ENCODE data around the gene CTNND1. TPM values are rescaled to one million over a fixed set of nuclear protein-coding genes. Genes with fewer than 3 reads are reported as not detected.

Gene CTNND1
- total and polyA plus RNA-seq, 2 of the 4 experiments (the other 2 are of a cell fraction) = 88.5 to 229 TPM

DNA sequence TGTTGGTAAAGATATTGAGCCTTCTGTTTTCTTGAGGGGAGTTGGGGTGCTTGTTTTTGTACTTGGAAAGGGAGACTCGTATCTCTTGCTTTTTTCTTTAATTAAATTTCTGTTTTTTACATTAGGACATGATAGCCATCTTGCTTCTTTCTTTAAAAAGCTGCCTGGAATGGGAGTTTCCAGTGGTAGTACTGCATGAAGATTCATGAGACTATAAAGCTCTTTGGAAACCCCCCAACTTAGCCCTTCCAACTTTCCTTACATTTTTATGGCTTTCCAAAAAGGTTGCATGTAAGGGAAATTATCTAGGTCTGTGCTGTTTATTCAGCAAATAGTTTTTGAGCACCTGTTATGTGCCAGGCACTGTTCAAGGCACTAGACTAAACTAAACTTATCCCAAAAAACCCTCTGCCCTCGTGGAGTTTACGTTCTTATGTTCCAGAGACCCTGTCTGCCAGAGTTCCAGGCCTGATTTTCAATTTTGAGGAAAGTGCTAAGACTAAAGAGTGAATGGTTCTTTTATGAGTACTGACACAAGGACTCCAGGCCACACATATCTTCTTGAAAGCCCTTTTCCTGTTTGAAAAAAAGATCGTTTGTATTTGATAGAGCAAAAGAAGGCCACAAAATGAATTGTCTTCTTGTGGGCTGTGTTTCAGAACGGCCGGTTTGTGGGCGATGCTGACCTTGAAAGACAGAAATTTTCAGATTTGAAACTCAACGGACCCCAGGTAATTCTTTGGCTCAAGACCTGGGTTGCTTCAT is 31.9 kb downstream of the CTNND1 start:
- peaks cover 41% of the 10 kb centered on the region for H3K36me3 ChIP-seq (ENCODE audit: control insufficient read depth, insufficient read depth, low read length)
- no peaks in the 10 kb centered on the region for H3K27me3 ChIP-seq (ENCODE audit: control insufficient read depth, insufficient read depth, low read length)
- no peak for ATAC-seq (ENCODE audit: low read depth)
- in situ Hi-C loops (cut with MboI; ENCODE audit: low sequenced_read_pairs) (no loop called here), dilution Hi-C loops (cut with HindIII; ENCODE audit: low sequenced_read_pairs, unreplicated experiment) (no loop called here), intact Hi-C loops (cut with micrococcal nuclease) (no loop called here)
- H3K4ac ChIP-seq (ENCODE audit: low read depth, low read length) = no peak overlapping the region
- TF ChIP-seq MAZ (IDR thresholded peaks at IDR 0.05; ENCODE audit: borderline replicate concordance, low read depth, low read length) (no peak), CHD1 (IDR thresholded peaks at IDR 0.05; ENCODE audit: low read depth, low read length) (no peak), CEBPB (IDR thresholded peaks at IDR 0.05; ENCODE audit: low read depth, low read length) (no peak), RFX5 (IDR thresholded peaks at IDR 0.05; ENCODE audit: low read depth, low read length) (no peak), POLR2A (IDR thresholded peaks at IDR 0.05; ENCODE audit: low read depth, low read length) (no peak), RCOR1 (IDR thresholded peaks at IDR 0.05; ENCODE audit: insufficient replicate concordance, low read length) (no peak), RAD21 (IDR thresholded peaks at IDR 0.05; ENCODE audit: low read length) (no peak), FOS (IDR thresholded peaks at IDR 0.05; ENCODE audit: low read depth, low read length) (no peak), CTCF (conservative IDR thresholded peaks at IDR 0.05; ENCODE audit: low read depth, low read length) (no peak), MXI1 (IDR thresholded peaks at IDR 0.05; ENCODE audit: borderline replicate concordance, low read depth, low read length) (no peak), BHLHE40 (IDR thresholded peaks at IDR 0.05; ENCODE audit: low read depth, low read length) (no peak), MAFK (IDR thresholded peaks at IDR 0.05; ENCODE audit: low read depth, low read length) (no peak), NFE2L2 (IDR thresholded peaks at IDR 0.05; ENCODE audit: low read depth, low read length) (no peak), SMC3 (IDR thresholded peaks at IDR 0.05; ENCODE audit: low read depth, low read length) (no peak)
- TF ChIP-seq, protein P1, sequence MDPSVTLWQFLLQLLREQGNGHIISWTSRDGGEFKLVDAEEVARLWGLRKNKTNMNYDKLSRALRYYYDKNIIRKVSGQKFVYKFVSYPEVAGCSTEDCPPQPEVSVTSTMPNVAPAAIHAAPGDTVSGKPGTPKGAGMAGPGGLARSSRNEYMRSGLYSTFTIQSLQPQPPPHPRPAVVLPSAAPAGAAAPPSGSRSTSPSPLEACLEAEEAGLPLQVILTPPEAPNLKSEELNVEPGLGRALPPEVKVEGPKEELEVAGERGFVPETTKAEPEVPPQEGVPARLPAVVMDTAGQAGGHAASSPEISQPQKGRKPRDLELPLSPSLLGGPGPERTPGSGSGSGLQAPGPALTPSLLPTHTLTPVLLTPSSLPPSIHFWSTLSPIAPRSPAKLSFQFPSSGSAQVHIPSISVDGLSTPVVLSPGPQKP (IDR thresholded peaks at IDR 0.05; ENCODE audit: borderline replicate concordance, low read depth, low read length) = no peak
- TF ChIP-seq, protein P2, sequence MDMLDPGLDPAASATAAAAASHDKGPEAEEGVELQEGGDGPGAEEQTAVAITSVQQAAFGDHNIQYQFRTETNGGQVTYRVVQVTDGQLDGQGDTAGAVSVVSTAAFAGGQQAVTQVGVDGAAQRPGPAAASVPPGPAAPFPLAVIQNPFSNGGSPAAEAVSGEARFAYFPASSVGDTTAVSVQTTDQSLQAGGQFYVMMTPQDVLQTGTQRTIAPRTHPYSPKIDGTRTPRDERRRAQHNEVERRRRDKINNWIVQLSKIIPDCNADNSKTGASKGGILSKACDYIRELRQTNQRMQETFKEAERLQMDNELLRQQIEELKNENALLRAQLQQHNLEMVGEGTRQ (IDR thresholded peaks at IDR 0.05; ENCODE audit: low read depth, low read length) = no peak
- H3K9ac ChIP-seq (ENCODE audit: low read depth, low read length) = no peak overlapping the region
- CTCF ChIA-PET = no interaction called here
- H3K18ac ChIP-seq (ENCODE audit: low read depth, low read length) = no peak overlapping the region
- no peak overlapping the region for H3K56ac ChIP-seq (ENCODE audit: extremely low read depth, insufficient read depth, low read length)
- no peak overlapping the region for H4K5ac ChIP-seq (ENCODE audit: low read depth, low read length)
- H3K23ac ChIP-seq (ENCODE audit: low read depth, low read length) = no peak overlapping the region
- DNase-seq = no peak
- no peak overlapping the region for H3K27ac ChIP-seq (ENCODE audit: insufficient read depth, low read length)
- TSS peak; percentile 1 for BruUV-seq (replicated peaks)
- H3K79me1 ChIP-seq (ENCODE audit: low read depth in 1 of 2, low read length in 2 of 2) = peaks cover 23 to 63% of the 10 kb centered on the region in 2 experiments; a peak in 3 of 4 replicates
- H3K14ac ChIP-seq (replicated peaks; ENCODE audit: low read depth, low read length) = no peak overlapping the region
- H3K4me2 ChIP-seq (ENCODE audit: low read depth, low read length) = no peak overlapping the region
- POLR2A ChIA-PET (ENCODE audit: unreplicated experiment) = no interaction called here
- H2BK5ac ChIP-seq (ENCODE audit: low read depth, low read length, poor library complexity, severe bottlenecking) = no peak overlapping the region
- H2AFZ ChIP-seq (replicated peaks; ENCODE audit: low read length, poor library complexity) = no peak overlapping the region
- H2BK20ac ChIP-seq (ENCODE audit: low read depth, low read length) = no peak overlapping the region
- no peak overlapping the region for H3K4me3 ChIP-seq (ENCODE audit: insufficient read depth, low read depth, low read length)
- H4K91ac ChIP-seq (ENCODE audit: insufficient read depth, low read depth, low read length) = no peak overlapping the region
- peaks cover 68% of the 10 kb centered on the region for H4K20me1 ChIP-seq (ENCODE audit: insufficient read depth, low read length)
- H3K9me3 ChIP-seq (ENCODE audit: control insufficient read depth, insufficient read depth, low read length) = no peaks in the 10 kb centered on the region
- H3K9me1 ChIP-seq (ENCODE audit: insufficient read depth, low read length) = peaks cover 15% of the 10 kb centered on the region
- H2BK120ac ChIP-seq (ENCODE audit: low read depth, low read length) = no peak overlapping the region
- no peak overlapping the region for H2AK9ac ChIP-seq (replicated peaks; ENCODE audit: low read depth, low read length, poor library complexity)
- peaks cover 4% of the 10 kb centered on the region for H3K4me1 ChIP-seq (ENCODE audit: control insufficient read depth, insufficient read depth, low read length)
- no peak overlapping the region for H2BK15ac ChIP-seq (ENCODE audit: low read depth, low read length)
- no peak overlapping the region for H2AK5ac ChIP-seq (ENCODE audit: low read depth, low read length)
- WGBS, 2 experiments (ENCODE audit: extremely low coverage in 2 of 2, insufficient read length in 1 of 2) = no CpG with 5 or more reads among the region's 8 CpGs
- no peak overlapping the region for H4K8ac ChIP-seq (ENCODE audit: low read depth in 2 of 2, low read length in 2 of 2)

All from IMR-90 (cell line).